ENCODE measurements around the gene RFK. TPM values are rescaled to one million over a fixed set of nuclear protein-coding genes. Genes with fewer than 3 reads are reported as not detected.

Gene RFK
- total RNA-seq, 1 experiment from 2014 or later: 36.9 TPM

DNA sequence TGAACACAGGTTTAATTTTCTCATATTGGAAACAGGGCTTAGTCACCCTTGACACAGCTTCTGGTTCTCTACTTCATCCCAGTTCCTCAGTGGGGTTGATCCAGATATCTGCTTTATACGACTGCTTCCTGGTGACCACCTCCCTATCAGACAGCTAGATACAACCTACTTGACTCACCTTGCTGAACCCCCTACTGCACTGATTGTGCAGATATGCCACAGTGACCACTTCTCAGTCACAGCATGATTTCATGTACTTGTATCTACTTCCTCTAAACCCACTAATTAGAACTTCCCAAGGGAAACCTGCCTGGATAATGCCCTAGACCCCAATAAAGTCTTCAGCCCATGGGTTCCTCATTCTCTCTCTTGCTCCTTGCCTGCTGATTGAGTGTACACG is 18.4 kb upstream of the RFK start:
- DNase-seq (ENCODE audit: low read depth): no peak

DNA sequence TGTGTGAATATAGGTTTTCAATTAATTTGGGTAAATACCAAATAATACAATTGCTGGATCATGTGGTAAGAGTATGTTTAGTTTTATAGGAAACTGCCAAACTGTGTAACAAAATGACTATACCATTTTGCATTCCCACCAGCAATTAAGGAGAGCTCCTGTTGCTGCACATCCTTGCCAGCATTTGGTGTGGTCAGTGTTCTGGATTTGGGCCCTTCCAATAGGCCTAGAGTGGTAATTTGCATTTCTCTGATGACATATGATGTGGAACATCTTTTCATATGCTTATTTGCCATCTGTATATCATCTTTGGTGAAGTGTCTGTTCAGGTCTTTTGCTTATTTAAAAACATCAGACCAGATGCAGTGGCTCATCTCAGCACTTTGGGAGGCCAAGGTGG is 11.6 kb upstream of the RFK start:
- DNase-seq (ENCODE audit: low read depth): no peak

DNA sequence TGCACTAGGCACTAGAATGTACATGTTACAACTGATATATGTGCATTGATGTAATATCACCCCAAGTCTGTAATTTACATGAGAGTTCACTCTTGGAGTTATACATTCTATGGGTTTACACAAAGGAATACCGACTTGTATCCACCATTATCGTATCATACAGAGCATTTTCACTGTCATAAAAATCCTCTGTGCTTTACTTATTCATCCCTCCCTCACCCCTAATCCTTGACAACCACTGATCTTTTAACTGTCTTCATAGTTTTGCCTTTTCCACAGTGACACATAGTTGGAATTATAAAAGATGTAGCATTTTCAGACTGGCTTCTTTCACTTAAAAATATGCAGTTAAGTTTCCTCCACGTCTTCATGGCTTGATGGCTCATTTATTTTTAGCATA is 11.1 kb upstream of the RFK start:
- no peak for DNase-seq (ENCODE audit: low read depth)

DNA sequence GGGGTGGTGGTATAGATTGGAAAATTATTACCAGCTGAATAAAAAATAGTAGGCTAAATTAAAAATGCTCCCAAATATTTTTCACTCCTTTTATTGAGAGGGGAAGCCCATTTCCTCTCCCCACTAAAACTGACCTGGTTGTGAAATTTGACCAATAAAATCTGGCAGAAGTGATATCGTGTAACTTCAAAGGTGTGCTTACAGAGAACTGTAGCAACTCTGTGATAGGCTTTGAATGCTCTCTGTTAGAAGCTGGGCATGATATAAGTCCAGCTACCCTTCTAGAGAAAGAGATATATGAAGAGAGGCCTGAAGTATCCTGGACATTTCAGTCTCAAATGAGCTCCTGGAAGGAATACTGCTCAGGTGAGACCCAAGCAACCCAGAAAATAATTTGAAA is 10.2 kb upstream of the RFK start:
- no peak for DNase-seq (ENCODE audit: low read depth)

DNA sequence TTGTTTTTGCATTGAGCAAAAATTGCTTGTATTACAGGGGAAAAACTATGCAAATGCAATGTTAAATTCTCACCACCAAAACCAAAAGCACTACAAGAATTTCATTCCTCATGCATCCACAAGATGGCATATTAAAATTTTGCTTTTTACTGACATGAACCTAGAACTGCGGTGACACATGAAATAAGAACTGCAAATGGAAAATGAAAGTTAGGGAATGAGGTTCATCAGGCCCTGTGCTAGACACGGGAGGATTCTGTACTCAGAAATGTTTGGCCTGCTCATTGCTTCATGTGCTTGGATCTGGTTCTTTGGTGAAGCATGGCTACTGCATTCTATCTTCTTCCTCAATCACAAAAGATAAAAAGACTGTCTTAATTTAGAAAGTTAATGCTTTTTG is 9.1 kb upstream of the RFK start:
- peak; percentile 89 for DNase-seq (ENCODE audit: low read depth)

DNA sequence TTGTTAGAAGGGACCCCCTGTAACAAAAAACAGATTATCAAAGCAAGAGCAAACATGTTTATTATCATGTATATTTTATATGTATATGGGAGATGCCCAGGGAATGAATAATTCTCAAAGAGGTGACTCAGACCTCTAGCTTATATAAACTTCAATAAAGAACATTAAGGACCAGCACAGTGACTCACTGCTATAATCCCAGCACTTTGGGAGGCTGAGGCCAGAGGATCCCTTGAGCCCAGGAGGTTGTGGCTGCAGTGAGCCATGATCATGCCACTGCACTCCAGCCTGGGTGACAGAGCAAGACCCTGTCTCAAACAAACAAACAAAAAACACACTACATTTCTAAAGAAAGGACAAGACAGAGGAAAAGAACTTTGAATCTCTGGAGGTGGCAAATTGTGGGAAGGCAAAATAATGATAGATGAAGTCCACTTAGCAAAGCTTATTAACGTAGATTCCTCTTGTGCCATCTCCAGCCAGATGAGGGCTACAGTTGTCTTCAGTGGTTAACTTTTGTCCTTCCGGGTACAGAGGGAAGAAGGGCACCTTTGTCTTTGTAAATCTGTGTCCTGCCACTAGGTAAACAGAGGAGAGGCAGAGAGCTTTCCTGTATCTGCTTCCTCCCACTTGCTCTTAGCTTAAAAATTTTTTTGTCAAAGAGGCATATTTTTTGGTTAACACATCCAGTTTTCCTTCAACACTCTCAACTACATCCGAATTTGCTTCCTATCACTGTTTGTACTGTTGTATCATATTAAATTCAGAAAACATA is 7.5 kb upstream of the RFK start:
- no peak for DNase-seq (ENCODE audit: low read depth)

DNA sequence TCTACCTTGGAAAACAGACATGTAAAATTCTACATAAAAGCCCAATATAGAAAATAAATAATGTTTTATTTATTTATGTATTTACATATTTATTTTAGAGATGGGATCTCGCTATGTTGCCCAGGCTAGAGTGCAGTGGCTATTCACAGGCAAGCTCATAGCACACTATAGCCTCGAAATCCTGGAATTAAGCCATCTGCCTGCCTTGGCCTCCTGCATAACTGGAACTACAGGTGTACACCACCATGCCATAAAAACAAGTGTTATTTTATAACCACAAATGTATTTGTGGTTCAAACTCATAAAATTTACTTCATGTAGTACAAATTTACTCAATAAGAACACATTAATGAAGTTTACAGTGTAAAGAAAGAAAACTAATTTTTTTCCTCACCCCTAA is 7.0 kb upstream of the RFK start:
- DNase-seq (ENCODE audit: low read depth): no peak

DNA sequence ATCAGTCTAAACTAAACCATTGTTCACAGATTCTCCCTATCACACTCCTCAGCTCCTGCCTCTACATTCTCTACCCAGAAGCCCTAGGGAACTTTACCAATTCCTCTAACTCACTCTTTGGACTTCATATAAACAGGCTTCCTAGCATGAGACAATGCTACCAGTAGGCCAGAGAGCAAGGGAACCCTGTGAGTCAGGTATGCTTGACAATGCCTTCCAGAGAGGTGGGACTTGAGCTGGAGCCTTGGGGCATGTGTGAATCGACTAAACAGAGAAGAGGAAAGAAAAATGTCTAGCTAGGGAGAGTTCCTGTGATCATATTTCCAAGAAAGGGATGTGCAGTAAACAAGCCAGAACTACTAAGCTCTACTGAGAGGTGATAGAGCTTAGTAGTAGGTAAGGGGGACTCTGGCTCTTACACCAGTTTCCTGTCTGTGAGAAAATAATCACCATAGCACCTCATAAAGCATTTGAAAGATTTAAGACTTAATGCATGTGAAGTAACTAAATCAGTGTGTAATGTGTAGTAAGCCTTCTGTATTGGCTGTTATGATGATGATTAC is 6.4 kb upstream of the RFK start:
- no peak for DNase-seq (ENCODE audit: low read depth)

DNA sequence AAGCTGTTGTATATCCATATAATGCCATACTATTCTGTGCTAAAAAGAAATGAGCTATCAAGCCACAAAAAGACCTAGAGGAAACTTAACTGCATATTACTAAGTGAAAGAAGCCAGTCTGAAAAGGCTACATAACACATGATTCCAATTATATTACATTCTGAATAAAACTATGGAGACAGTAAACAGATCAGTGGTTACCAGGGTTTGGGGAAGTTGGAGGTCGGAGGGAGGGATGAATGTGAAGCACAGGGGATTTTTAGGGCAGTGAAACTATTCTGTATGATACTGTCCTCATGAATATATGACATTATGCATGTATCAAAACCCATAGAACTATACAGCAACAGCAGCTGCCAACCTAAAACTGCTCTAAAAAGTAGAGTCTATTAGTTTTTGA is 5.6 kb upstream of the RFK start:
- DNase-seq (ENCODE audit: low read depth): no peak

DNA sequence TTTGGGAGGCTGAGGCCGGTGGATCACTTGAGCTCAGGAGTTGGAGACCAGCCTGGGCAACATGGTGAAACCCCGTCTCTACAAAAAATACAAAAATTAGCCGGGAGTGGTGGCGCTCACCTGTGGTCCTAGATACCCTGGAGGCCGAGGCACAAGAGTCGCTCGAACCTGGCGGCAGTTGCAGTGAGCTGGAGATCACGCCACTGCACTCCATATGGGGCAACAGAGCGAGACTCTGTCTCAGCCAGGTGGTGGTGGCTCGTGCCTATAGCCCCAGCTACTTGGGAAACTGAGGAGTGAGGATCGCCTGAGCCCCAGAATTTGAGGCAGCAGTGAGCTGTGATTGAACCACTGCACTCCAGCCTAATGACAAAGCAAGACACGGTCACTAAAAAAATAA is 2.4 kb upstream of the RFK start:
- no peak for DNase-seq (ENCODE audit: low read depth)

DNA sequence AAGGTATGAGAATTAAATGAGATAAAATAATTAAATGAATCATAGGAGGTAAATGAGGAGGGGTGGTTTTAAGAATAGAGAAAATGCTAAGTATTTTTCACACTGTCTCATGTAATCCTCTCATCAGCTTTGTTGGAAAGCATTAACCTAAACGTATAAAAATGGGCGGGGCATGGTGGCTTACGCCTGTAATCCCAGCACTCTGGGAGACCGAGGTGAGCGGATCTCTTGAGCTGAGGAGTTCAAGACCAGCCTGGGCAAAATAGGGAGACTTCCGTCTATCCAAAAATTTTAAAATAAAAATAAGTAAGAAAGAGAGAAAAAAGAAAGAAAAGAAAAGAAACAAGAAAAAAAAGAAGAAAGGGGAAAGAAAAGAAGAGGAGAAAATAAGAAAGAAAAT is 1.9 kb upstream of the RFK start:
- no peak for DNase-seq (ENCODE audit: low read depth)

DNA sequence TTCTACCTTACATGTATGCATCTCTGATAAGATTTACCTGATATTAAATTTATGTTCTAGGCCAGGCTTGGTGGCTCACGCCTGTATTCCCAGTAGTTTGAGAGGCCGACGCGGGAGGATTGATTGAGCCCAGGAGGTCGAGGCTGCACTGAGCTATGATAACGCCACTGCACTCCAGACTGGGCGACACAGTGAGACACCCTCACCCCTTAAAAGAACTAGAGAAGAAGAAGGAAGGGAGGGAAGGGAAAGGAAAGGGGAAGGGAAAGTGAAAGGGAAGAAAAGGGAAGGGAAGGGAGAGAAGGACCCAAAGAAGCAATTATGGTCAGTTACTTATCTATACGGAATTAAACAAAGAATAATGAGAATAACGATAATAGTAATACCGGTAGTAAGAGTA is 1.2 kb upstream of the RFK start:
- DNase-seq (ENCODE audit: low read depth): no peak

DNA sequence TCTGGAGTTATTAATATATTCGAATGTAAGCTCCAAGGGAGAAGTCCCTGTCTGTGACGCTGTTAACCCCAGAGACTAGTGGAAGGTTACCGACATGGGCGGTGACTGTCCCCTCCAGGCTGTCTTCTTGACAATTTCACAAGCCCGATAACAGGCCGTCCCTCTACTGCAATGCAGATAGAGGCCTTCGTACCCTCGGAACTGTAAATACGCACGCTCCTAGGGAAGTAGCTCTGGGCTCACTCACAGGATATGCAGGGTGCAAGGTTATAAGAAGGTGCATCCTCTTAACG is 680 bp upstream of the RFK start:
- DNase-seq (ENCODE audit: low read depth): peak; percentile 55

DNA sequence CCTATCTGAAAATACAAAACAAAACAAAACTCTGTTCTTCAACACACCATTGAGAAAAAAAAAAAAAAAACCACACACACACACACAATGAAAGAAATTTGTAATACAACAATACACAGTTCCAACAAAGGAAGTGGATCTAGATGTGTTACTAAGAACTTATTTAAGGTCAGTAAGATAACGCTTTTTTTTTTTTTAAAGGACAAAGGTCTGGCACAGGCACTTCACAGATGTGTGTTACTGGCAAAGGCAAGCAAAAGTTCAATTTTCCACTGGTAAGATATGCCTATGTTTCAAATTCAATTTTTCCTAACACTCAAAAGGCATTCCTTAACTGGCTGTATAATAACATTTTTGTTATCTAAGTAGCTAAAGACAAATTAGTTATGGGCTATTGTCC is 3.6 kb downstream of the RFK start:
- no peak for DNase-seq (ENCODE audit: low read depth)

DNA sequence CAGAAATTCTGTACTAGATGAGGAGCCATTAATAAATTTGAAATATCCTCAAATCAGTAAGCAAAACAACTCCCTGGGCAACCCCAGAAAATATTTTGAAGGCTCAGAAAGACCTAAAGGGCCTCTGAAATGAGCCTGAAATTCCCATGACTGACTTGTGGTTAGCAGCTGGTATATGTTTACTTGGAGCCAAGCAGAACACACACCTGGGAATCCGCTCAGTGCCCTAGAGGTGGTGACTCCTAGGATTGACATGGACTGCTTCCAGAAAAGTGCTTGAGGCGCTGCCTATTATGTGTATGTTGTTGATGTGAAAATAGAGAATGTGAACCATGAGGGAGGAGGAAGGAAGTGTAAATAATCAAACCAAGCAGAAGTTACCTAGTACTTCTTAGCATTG is 14.7 kb downstream of the RFK start:
- no peak for DNase-seq (ENCODE audit: low read depth)

DNA sequence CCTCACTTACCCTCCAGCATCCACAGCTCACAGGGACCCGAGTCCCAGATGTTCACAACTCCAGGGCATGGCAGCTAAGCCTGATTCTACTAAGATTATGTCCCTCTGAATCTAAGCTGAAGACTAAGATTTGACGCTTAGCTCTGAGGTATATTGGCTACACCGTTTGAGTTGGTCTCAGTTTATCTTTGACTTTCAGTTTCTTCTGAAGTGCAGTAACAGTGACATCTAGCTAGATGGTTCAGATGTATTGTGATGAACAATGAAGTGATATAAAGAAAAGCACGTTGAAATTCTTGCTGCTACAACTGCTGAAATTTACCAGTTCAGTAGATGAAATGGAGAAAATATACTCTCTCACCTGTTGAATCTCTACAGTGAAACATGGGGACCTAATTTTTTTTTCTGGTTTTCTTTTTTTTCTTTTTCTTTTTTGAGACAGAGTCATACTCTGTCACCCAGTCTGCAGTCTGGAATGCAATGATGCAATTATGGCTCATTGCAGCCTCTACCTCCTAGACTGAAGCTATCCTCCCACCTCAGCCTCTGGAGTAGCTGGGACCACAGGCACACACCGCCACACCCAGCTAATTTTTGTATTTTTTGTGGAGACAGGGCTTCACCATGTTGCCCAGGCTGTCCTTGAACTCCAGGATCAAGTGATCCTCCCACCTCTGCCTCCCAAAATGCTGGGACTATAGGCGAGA is 15.7 kb downstream of the RFK start:
- DNase-seq (ENCODE audit: low read depth): no peak

DNA sequence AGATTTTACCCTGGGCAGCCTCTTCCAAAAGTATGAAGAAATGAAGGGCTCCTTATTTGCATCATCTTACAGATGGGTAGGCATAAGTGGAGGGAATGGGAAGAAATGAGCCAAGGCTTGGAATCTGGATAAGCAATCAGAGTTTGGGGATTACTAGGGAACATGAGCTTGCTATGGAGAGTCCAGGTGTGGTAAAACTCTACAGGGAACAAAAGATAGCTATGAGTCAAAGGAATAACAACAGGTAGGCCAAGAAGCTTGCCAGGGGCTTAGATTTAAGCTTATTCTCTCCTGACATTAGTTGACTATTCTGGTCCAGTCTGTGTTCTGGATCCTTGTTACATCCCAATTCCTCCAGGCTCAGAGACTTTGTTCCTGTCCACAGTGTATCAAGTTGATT is 16.4 kb downstream of the RFK start:
- DNase-seq (ENCODE audit: low read depth): no peak

DNA sequence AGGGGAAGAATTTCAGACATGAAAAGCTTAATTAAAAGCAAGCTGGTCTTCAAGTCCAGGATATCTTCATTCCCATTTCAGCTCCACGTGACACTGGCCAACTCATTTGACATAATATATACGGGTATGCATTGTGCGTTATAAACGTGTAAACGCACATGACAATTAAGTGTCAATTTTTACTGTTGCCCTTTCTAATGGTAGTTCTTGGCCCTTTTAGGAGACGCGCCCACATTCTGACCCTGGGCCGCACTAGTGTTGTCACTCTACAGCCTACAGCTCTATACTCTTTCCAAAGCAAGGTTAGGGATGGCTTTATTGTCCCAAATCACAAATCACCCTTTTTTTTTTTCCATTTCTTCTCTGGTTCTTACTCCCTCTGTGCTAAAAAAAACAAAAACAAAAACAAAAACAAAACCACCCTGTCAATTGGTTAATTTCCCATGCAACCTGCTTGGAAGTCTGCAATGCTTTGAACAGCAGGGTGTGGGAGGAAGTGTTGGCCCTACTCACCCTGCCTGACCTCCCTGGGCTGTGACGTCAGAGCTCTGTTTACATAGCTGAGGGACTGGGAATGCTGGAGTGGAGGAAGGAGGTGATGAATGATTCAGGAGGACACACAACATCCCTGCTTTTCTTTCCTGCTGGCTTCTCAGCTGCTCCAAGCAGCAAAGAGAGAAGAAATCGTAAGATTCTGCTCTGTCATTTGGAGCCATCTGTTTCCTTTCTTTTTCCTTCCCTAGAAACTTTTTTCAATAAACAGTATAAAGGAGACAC is 19.3 kb downstream of the RFK start:
- DNase-seq (ENCODE audit: low read depth): peak; percentile 83

DNA sequence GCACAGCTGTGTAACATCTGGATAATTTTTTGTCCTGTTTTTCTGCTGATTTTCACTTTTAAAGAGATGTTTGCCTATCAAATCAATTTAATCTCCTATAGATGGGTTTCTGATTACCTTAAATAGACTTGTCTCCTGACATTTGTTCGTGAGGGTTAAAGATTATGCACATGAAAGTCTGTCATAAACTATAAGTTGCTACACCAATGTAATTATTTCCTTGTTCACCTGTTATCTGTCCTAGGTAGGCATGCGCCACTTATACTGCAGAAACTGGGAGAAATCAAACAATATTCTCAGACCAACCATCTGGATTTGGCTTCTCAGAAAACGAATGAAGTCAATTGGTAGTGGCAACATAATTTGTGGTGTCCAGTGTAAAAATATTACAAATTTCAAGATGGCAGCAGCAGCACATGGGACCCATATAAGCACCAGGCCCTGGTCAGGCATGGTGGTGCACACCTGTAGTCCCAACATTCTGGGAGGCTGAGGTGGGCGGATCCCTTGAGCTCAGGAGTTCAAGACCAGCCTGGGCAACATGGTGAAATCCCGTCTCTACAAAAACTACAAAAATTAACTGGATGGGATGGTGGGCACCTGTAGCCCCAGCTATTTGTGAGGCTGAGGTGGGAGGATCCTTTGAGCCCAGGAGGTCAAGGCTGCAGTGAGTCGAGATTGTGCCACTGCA is 20.3 kb downstream of the RFK start:
- DNase-seq (ENCODE audit: low read depth): no peak

DNA sequence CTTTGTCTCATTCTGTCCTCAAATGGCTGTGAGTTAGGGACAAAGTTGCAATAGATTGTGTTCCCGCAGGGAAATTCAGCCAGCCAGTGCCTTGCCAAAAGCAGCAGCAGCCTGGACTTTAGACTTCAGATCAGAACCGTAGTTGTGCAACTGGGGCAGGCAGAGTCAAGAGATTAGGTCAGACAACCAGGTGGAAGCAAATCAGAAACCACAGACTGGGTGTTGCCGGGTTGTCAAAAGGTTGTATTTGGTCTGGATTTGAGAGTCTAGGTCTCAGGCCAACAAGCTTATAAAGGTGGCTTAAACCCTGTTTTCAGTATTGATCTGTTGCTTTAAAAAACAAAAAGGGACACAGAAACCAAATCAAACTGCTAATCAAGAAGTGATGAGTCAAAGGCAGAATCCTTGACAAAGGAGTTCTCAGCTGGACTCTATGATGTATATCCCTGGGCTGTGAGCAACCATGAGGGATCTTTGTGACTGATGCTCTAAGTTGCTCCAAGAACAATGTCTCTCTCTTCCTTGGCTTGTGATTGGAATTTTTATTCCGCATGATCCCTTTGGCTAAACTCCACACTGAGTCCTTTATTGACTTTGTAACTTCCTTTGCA is 20.9 kb downstream of the RFK start:
- DNase-seq (ENCODE audit: low read depth): peak; percentile 3

DNA sequence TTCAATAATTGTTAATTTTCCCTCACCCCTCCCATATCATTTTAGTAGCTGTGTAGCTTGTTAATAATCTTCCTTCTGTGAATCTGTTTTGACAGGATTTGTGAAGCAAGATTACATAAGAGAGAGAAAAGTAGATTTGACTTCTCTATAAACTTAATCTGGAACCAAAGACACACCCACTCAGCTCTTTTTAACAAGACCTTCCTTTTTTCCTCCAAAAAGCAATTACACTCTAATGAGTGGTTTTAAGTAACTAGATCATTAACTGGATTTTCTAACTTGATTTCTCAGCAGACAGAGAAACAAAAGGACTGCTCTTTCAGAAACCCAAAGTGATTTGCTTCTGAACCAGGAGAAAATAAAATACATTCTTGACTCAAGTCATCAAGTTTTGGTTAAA is 21.9 kb downstream of the RFK start:
- DNase-seq (ENCODE audit: low read depth): no peak

DNA sequence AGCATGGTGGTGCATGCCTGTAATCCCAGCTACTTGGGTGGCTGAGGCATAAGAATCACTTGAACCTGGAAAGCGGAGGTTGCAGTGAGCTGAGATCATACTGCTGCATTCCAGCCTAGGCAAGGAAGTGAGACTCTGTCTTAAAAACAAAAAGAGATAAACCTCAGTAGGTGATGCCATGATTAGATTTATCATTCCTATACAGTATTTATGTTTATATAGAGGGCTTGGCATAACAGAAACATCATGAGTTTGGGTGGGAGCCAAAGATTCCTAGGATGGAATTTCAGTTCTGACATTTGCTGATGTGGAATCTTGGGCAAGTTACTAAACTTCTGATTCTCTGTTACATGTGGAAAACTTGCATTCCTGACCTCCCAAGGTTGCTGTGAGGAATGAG is 22.3 kb downstream of the RFK start:
- DNase-seq (ENCODE audit: low read depth): peak; percentile 6
